Panc1 (cell line): Measurements from ENCODE around the gene MLH3.

Experiments used
- POLR2AphosphoS5 ChIP-seq: IDR thresholded peaks from 2 replicates; pipeline ENCODE4 v1.6.1; 2012; ENCODE audit warnings: mild to moderate bottlenecking, low read depth, low read length, moderate library complexity
- SIN3A ChIP-seq: IDR thresholded peaks from 2 replicates; pipeline ENCODE4 v1.6.1; 2012; ENCODE audit warnings: low read depth, mild to moderate bottlenecking, low read length, moderate library complexity, borderline replicate concordance; ENCODE audit not compliant: insufficient read depth
- TF ChIP-seq, protein P1 (sequence below): fragments of 450-650 bp; IDR thresholded peaks from 2 replicates; pipeline ENCODE4 v1.5.1; 2017; ENCODE audit warnings: mild to moderate bottlenecking
- TF ChIP-seq, protein P2 (sequence below), 2 experiments: IDR thresholded peaks; 2 replicates each; pipeline ENCODE4 v1.6.1; 2011 to 2012; ENCODE audit warnings: low read depth in 2 of 2, control low read depth in 1 of 2, low read length in 1 of 2, mild to moderate bottlenecking in 1 of 2, moderate library complexity in 1 of 2; ENCODE audit not compliant: insufficient read depth in 1 of 2

DNA sequence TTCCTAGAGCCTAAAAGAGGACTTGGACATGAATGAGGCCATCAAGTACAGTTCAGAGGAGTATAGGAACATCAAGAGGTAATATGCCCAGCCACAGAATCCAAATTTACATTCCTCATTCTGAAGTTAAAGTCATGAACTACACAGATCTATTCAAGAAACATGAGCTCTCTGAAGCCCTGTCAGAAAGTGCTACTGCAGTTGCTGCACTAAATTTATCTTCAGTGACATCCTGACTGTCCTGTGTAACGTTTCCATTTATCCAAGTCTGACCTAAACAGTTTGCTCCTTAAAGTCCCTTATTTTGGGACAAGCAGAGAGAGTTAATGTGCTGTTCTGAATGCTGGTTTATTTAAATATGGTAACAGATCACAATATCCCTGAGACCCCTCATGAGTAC lies 47.4 kb upstream of the MLH3 start:
- TF ChIP-seq, protein P1, sequence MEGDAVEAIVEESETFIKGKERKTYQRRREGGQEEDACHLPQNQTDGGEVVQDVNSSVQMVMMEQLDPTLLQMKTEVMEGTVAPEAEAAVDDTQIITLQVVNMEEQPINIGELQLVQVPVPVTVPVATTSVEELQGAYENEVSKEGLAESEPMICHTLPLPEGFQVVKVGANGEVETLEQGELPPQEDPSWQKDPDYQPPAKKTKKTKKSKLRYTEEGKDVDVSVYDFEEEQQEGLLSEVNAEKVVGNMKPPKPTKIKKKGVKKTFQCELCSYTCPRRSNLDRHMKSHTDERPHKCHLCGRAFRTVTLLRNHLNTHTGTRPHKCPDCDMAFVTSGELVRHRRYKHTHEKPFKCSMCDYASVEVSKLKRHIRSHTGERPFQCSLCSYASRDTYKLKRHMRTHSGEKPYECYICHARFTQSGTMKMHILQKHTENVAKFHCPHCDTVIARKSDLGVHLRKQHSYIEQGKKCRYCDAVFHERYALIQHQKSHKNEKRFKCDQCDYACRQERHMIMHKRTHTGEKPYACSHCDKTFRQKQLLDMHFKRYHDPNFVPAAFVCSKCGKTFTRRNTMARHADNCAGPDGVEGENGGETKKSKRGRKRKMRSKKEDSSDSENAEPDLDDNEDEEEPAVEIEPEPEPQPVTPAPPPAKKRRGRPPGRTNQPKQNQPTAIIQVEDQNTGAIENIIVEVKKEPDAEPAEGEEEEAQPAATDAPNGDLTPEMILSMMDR, result no peak
- TF ChIP-seq POLR2AphosphoS5 (no peak), SIN3A (no peak)
- TF ChIP-seq, protein P2, sequence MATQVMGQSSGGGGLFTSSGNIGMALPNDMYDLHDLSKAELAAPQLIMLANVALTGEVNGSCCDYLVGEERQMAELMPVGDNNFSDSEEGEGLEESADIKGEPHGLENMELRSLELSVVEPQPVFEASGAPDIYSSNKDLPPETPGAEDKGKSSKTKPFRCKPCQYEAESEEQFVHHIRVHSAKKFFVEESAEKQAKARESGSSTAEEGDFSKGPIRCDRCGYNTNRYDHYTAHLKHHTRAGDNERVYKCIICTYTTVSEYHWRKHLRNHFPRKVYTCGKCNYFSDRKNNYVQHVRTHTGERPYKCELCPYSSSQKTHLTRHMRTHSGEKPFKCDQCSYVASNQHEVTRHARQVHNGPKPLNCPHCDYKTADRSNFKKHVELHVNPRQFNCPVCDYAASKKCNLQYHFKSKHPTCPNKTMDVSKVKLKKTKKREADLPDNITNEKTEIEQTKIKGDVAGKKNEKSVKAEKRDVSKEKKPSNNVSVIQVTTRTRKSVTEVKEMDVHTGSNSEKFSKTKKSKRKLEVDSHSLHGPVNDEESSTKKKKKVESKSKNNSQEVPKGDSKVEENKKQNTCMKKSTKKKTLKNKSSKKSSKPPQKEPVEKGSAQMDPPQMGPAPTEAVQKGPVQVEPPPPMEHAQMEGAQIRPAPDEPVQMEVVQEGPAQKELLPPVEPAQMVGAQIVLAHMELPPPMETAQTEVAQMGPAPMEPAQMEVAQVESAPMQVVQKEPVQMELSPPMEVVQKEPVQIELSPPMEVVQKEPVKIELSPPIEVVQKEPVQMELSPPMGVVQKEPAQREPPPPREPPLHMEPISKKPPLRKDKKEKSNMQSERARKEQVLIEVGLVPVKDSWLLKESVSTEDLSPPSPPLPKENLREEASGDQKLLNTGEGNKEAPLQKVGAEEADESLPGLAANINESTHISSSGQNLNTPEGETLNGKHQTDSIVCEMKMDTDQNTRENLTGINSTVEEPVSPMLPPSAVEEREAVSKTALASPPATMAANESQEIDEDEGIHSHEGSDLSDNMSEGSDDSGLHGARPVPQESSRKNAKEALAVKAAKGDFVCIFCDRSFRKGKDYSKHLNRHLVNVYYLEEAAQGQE (IDR thresholded peaks at IDR 0.05; ENCODE audit: insufficient read depth in 1 of 2, low read depth in 2 of 2, low read length in 1 of 2), result no peak
